GM10847 (cell line): ENCODE results near the gene GRID1.

ENCODE experiments used
- POLR2A ChIP-seq: IDR thresholded peaks from 2 replicates; pipeline ENCODE4 v1.6.1; 2011; ENCODE audit not compliant: insufficient read length; ENCODE audit errors: extremely low read depth

The GRID1 gene

DNA sequence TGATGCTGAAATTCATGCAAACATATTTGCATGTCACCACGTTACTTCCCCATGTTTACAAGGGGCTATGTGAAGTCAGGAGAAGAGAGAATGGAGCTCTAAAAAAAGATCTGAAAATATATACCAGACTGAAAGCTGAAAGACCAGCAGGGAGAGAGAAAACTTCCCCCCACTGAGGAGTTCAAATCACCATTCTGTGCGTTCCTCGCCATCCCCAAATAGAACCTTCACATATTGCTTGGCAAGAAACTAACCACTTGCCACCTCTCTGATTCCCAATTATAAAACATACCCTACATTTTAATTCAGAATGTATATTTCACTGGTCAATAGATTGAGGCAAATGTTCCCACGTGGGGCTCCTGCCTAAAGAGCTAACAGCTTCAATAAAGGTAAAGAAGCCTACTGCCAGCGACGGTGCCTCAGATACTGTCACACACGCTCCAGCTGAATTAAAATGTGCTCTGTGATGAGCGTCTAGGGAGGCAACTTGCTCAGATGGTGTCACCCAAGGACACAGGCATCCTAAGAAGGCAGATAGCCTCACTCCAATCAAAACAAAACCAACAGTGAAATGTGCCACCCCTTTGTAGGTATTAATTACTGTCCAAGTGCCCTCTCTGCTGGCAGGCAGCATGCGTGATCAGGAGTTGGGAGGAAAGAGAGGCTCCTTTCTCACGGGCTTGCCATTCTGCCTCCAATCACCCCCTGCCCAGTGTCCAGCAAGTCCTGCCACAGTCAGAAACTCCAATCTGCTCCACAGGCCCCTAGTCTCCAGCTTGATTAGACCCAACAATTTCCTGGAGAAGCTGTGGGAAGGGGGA is 298.2 kb downstream of the GRID1 start:
- no peak for TF ChIP-seq POLR2A

DNA sequence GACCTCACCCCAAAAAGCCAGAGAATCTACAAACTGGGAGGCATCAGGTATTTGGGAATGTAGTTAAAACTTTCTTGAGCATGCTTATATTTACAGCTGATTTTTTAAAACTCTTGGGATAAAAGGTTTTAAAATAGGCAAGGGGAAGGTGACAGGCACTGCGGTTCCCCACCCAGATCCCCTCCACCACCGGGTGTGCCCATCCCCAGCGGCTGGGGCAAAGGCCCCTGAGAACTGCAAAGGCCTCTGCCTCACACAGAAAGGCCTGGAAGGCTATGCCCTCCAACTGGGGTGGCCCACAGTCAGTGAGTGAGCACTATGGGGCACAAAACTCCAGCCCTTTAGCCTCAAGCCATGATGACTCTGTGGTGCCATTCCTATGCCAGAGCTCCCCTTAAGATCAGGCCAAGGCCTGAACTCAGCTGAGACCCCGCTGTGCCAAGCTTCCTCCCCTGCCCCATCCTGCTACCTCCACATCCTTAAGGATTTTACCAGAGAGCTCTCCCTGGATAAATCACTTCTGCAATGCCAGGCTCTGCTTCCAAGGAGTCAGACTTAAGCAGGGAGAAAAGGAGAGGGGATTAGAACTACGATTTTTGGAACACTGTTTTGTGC is 299.1 kb downstream of the GRID1 start:
- no peak for TF ChIP-seq POLR2A

- TF ChIP-seq POLR2A = no peak
Observed at GRCh38 chr10:86066696-86067095, 299.9 kb downstream of the GRID1 start.

DNA sequence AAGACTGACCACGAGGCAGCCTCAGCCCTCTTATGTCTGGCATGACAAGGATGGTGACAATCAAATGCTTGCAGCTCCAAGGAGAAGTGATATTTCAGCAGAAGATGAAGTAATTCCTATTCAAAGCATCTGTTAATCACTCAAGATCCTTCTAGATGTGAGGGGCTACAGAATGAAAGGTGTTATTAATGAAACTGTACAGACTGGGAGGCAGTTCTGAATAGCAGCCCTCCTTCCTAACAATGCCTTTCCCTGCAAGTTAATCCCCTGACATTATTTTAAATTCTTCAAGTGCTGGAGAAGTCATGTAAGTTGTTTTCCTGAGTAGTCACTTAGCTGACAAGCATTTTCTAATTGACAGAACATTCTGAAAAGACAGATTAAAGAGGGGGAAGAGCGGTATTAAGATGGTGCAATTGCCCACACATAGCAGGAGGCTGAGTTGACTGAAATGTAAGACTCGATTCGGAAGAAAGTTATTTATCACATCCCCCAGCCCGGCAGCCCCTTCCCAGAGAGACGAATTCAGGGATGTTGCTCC is 300.8 kb downstream of the GRID1 start:
- TF ChIP-seq POLR2A = no peak

DNA sequence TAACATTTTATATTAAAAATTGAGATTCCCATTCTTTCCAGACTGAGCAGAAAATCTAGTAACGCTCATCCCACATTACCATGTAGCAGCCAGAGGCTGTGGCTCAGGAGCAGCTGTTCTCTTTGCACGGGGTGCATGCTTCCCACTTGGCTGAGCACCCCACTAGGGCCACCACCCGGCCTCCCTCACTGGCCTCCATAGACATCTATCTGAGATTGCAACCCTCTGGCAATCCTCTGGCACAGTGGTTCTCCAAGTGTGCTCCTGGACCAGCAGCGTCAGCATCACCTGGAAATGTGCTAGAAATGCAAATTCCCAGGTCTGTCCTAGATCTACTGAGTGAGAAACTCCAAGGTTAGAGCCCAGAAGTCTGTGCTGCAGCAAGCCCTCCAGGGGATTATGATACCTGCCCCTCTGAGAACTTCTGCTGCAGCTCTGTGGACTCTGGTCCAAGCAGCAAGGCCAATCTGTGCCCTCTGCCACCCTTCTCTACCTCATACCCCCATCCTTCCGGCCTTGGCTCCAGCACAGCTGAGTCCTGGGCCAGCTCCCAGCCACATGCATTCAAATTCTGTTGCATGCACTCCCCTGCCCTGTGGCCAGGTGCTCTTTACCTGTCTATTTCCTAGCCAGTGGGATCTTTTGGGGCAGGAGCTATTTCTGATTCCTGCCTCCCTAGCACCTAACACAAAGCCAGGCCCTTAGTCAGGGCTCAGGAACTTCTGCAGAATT is 301.5 kb downstream of the GRID1 start:
- TF ChIP-seq POLR2A = no peak

DNA sequence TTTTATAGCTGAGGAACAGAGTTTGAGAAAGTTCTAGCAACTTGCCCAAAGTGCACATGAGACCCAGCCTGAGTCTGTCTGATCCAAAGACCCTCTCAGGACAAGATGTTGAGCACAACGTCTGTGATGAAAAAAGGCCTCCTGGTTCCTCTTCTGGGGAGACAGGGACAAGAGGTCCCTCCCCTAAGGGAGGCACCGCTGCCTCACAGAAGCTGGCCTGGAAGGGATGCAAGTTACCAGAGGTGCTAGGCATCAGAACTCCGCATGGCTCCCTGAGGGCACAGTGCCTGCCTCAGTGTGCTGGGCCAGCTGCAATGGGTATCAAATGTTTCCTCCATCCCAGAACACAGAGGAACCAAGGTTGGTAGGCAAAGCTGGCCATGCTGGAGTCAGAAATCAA is 302.4 kb downstream of the GRID1 start:
- TF ChIP-seq POLR2A = no peak

- no peak for TF ChIP-seq POLR2A
Observed at GRCh38 chr10:86063341-86063740, 303.3 kb downstream of the GRID1 start.

- TF ChIP-seq POLR2A = no peak
Observed at GRCh38 chr10:86062647-86063145, 303.9 kb downstream of the GRID1 start.

DNA sequence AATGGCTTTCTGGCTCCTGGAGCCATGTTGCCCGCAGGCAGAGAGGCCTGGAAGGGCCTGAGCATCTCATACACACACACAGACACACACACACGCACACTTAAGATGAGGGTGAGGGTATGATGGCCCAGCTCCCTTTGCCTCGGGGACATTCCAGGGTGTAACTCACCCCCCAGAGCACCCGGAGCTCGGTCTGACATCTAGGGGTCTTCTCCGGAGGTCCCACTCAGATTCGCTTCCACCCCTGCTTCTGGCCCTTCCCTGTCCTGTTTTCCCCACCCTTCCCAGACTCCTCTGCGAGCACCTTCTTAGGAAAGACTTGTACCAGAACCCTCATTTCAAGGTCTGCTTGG is 304.4 kb downstream of the GRID1 start:
- no peak for TF ChIP-seq POLR2A

- no peak for TF ChIP-seq POLR2A
Observed at GRCh38 chr10:86061278-86062197, 305.1 kb downstream of the GRID1 start.

GRCh38 chr10:86060386-86061277 is 306.0 kb downstream of the GRID1 start:
- TF ChIP-seq POLR2A = no peak

GRCh38 chr10:86059892-86060291 is 306.7 kb downstream of the GRID1 start:
- no peak for TF ChIP-seq POLR2A

DNA sequence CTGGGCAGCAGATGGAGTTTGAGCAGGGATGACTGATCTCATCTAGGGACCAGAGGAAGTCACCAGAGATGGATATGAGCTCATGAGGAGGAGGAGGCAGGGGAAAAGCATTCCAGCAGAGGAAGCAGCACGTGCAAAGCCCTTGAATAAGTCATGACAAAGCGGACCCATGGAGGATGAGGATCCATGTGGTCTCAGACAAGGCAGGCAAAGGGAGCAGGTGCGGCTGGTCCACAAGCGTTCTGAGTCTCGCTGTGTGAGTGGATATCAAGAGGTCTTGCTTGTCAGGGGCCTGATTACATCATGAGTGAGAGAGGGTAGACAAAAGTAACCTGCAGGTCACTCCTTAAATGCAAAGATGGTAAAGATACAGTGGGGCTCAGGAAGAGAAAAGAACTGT is 307.6 kb downstream of the GRID1 start:
- no peak for TF ChIP-seq POLR2A

GRCh38 chr10:86057708-86058107 is 308.9 kb downstream of the GRID1 start:
- no peak for TF ChIP-seq POLR2A
